ENCODE results near the gene POU3F2.

Gene POU3F2

GRCh38 chr6:98871821-98872220 is 37.4 kb downstream of the POU3F2 start:
- Histone ChIP-seq H3K4me3 (ENCODE audit: low read depth, low read length) (no peak overlapping the region), H3K9me3 (ENCODE audit: control insufficient read depth, insufficient read depth, low read depth, low read length) (no peaks in the 10 kb centered on the region), H3K4me1 (ENCODE audit: control insufficient read depth, insufficient read depth, low read length) (no peaks in the 10 kb centered on the region), H3K27ac (ENCODE audit: extremely low read depth, low read depth, low read length) (no peak overlapping the region), H3K36me3 (ENCODE audit: control insufficient read depth in 2 of 2, insufficient read depth in 1 of 2, low read length in 2 of 2) (peaks cover 0 to 22% of the 10 kb centered on the region in 2 experiments; a peak in 2 of 3 replicates)
- ChIA-PET POLR2A (no interaction called here), CTCF (interaction anchor here (0.6 to 0.9 kb wide), 2 partner anchors 248 to 1656 kb away, joined by 3 to 4 read pairs; no protein-coding TSS in a partner anchor)
- no peak for TF ChIP-seq ZFP37 (tag by site-specific recombination; IDR thresholded peaks at IDR 0.05)
- no peak for TF ChIP-seq ZBTB26 (tag by site-specific recombination; optimal IDR thresholded peaks at IDR 0.05)
- no peak for TF ChIP-seq ZNF626 (tag by site-specific recombination; IDR thresholded peaks at IDR 0.05)
- TF ChIP-seq ZNF324 (tag by site-specific recombination; IDR thresholded peaks at IDR 0.05): no peak
- TF ChIP-seq ZNF530 (tag by site-specific recombination; IDR thresholded peaks at IDR 0.05; ENCODE audit: low read depth): no peak
- no peak for TF ChIP-seq ZNF184 (tag by site-specific recombination; IDR thresholded peaks at IDR 0.05)
- TF ChIP-seq SP7 (tag by site-specific recombination; IDR thresholded peaks at IDR 0.05): no peak
- no peak for TF ChIP-seq ZBTB21 (tag by site-specific recombination; IDR thresholded peaks at IDR 0.05)
- no peak for TF ChIP-seq ZNF580 (tag by site-specific recombination; IDR thresholded peaks at IDR 0.05)
- TF ChIP-seq ZNF776 (tag by site-specific recombination; IDR thresholded peaks at IDR 0.05; ENCODE audit: borderline replicate concordance): no peak

GRCh38 chr6:98875375-98875774 is 41.0 kb downstream of the POU3F2 start:
- Histone ChIP-seq H3K27ac (ENCODE audit: extremely low read depth, low read depth, low read length) (no peak overlapping the region), H3K36me3 (ENCODE audit: control insufficient read depth in 2 of 2, insufficient read depth in 1 of 2, low read length in 2 of 2) (peaks cover 0 to 37% of the 10 kb centered on the region in 2 experiments; a peak in 1 of 3 replicates), H3K9me3 (ENCODE audit: control insufficient read depth, insufficient read depth, low read depth, low read length) (no peaks in the 10 kb centered on the region), H3K4me1 (ENCODE audit: control insufficient read depth, insufficient read depth, low read length) (no peaks in the 10 kb centered on the region), H3K4me3 (ENCODE audit: low read depth, low read length) (no peak overlapping the region)
- POLR2A ChIA-PET: no interaction called here
- no peak for TF ChIP-seq ZNF626 (tag by site-specific recombination; IDR thresholded peaks at IDR 0.05)
- TF ChIP-seq ZNF404 (tag by site-specific recombination; IDR thresholded peaks at IDR 0.05): no peak
- no peak for TF ChIP-seq ZNF140 (tag by site-specific recombination; IDR thresholded peaks at IDR 0.05)
- no peak for TF ChIP-seq ZNF664 (tag by site-specific recombination; IDR thresholded peaks at IDR 0.05)
- no peak for TF ChIP-seq SETDB1 (IDR thresholded peaks at IDR 0.05; ENCODE audit: insufficient read length, low read length)
- TF ChIP-seq ATF2 (tag by site-specific recombination; IDR thresholded peaks at IDR 0.05; ENCODE audit: low read depth): no peak
- no peak for TF ChIP-seq KLF16 (tag by site-specific recombination; IDR thresholded peaks at IDR 0.05)
- CTCF ChIA-PET: interaction anchor here (0.8 to 1.1 kb wide), 2 partner anchors 14 to 58 kb away, joined by 3 read pairs; no protein-coding TSS in a partner anchor

- Histone ChIP-seq H3K36me3 (ENCODE audit: control insufficient read depth in 2 of 2, insufficient read depth in 1 of 2, low read length in 2 of 2) (peaks cover 0 to 32% of the 10 kb centered on the region in 2 experiments; a peak in 1 of 3 replicates), H3K9me3 (ENCODE audit: control insufficient read depth, insufficient read depth, low read depth, low read length) (no peaks in the 10 kb centered on the region), H3K27ac (ENCODE audit: extremely low read depth, low read depth, low read length) (no peak overlapping the region), H3K4me1 (ENCODE audit: control insufficient read depth, insufficient read depth, low read length) (no peaks in the 10 kb centered on the region), H3K4me3 (ENCODE audit: low read depth, low read length) (no peak overlapping the region)
- POLR2A ChIA-PET: no interaction called here
- CTCF ChIA-PET: no interaction called here
- TF ChIP-seq ZNF624 (tag by site-specific recombination; IDR thresholded peaks at IDR 0.05): no peak
- no peak for TF ChIP-seq PRDM2 (tag by site-specific recombination; IDR thresholded peaks at IDR 0.05; ENCODE audit: borderline replicate concordance)
- no peak for TF ChIP-seq ZNF19 (tag by site-specific recombination; IDR thresholded peaks at IDR 0.05; ENCODE audit: low read depth)
- TF ChIP-seq HOXA7 (CRISPR knock-in tag; IDR thresholded peaks at IDR 0.05; ENCODE audit: borderline replicate concordance): no peak
- no peak for TF ChIP-seq ZNF354C (tag by site-specific recombination; IDR thresholded peaks at IDR 0.05; ENCODE audit: borderline replicate concordance, low read depth)
- no peak for TF ChIP-seq ZNF555 (tag by site-specific recombination; conservative IDR thresholded peaks at IDR 0.05)
Measured at GRCh38 chr6:98877250-98877649, 42.9 kb downstream of the POU3F2 start.
